ENCODE results near the gene SLC39A11. TPM values are rescaled to one million over a fixed set of nuclear protein-coding genes. Genes with fewer than 3 reads are reported as not detected.

SLC39A11 gene
- total and polyA plus RNA-seq, 2 of the 13 experiments (the other 11 are each of a cell fraction or from before 2014, with no cell fraction given) = 17.2 to 31.5 TPM

GRCh38 chr17:72985882-72986720 lies 106.4 kb downstream of the SLC39A11 start (continued):
- no peak for TF ChIP-seq ZBTB40 (IDR thresholded peaks at IDR 0.05)
- TF ChIP-seq ZBTB40 (CRISPR knock-in tag; IDR thresholded peaks at IDR 0.05) = no peak
- peak; percentile 81 for TF ChIP-seq XRCC5 (optimal IDR thresholded peaks at IDR 0.05; ENCODE audit: low read length)
- no peak for TF ChIP-seq KLF13 (CRISPR knock-in tag; IDR thresholded peaks at IDR 0.05)
- TF ChIP-seq ZNF253 (CRISPR knock-in tag; IDR thresholded peaks at IDR 0.05; ENCODE audit: borderline replicate concordance) = no peak
- TF ChIP-seq TCF7L2 (IDR thresholded peaks at IDR 0.05; ENCODE audit: low read depth, low read length) = no peak
- no peak for TF ChIP-seq IRF2 (CRISPR knock-in tag; IDR thresholded peaks at IDR 0.05)
- no peak for TF ChIP-seq PHF21A (CRISPR knock-in tag; IDR thresholded peaks at IDR 0.05)
- TF ChIP-seq MYC (CRISPR knock-in tag; IDR thresholded peaks at IDR 0.05; ENCODE audit: borderline replicate concordance) = 0 out of 2 replicates have a peak, but pooled peaks have one; percentile 49
- TF ChIP-seq MIXL1 (CRISPR knock-in tag; IDR thresholded peaks at IDR 0.05) = 0 out of 2 replicates have a peak, but pooled peaks have one; percentile 24
- TF ChIP-seq SOX5 (CRISPR knock-in tag; IDR thresholded peaks at IDR 0.05; ENCODE audit: borderline replicate concordance) = no peak
- no peak for TF ChIP-seq NR2F1 (CRISPR knock-in tag; IDR thresholded peaks at IDR 0.05)
- TF ChIP-seq ZNF362 (CRISPR knock-in tag; IDR thresholded peaks at IDR 0.05; ENCODE audit: borderline replicate concordance) = no peak; the same call in 1 of the 2 replicates
- TF ChIP-seq MTA3 (CRISPR knock-in tag; IDR thresholded peaks at IDR 0.05) = no peak
- 0 out of 2 replicates have a peak, but pooled peaks have one; percentile 16 for TF ChIP-seq RXRA (CRISPR knock-in tag; IDR thresholded peaks at IDR 0.05)
- 0 out of 2 replicates have a peak, but pooled peaks have one; percentile 46 for TF ChIP-seq THRA (CRISPR knock-in tag; IDR thresholded peaks at IDR 0.05; ENCODE audit: borderline replicate concordance)
- TF ChIP-seq SOX6 (IDR thresholded peaks at IDR 0.05) = no peak
- TF ChIP-seq SOX6 (CRISPR knock-in tag; IDR thresholded peaks at IDR 0.05) = peak; percentile 47; the same call in 1 of the 2 replicates
- TF ChIP-seq PHF5A (CRISPR knock-in tag; IDR thresholded peaks at IDR 0.05; ENCODE audit: low read depth, unreplicated experiment) = no peak

All from HepG2 (cell line).